ENCODE measurements around the gene TGFB2.

DNA sequence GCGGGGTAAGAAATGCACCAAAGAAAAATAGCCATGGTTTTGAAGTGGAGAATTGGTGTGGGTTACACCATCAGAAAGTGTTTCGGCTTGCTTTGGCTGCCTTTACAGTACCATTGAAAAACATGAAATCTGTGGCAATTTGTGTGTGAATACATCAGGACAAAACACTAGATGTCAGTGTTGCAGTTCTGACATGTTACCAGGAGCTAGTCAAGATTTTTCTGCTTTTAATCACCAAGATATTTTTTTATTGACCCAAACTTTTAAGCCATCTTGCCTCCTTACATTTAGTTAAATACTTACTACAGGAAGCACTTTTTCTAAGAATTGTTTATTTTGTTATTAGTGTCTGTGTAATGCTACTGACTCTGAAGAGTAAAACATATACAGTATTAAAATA, 45.7 kb upstream of the TGFB2 start:
- no peak for TF ChIP-seq ATF3 (IDR thresholded peaks at IDR 0.05)
- TF ChIP-seq CTCF (IDR thresholded peaks at IDR 0.05; ENCODE audit: low read depth, low read length, missing input control), result no peak

Data from liver (tissue), 3 donors.